ENCODE measurements around the gene PLPP1. TPM values are rescaled to one million over a fixed set of nuclear protein-coding genes. Genes with fewer than 3 reads are reported as not detected.

The PLPP1 gene
- total and polyA plus RNA-seq, 8 donors: 56.2 to 93.6 (median 85.1) TPM

DNA sequence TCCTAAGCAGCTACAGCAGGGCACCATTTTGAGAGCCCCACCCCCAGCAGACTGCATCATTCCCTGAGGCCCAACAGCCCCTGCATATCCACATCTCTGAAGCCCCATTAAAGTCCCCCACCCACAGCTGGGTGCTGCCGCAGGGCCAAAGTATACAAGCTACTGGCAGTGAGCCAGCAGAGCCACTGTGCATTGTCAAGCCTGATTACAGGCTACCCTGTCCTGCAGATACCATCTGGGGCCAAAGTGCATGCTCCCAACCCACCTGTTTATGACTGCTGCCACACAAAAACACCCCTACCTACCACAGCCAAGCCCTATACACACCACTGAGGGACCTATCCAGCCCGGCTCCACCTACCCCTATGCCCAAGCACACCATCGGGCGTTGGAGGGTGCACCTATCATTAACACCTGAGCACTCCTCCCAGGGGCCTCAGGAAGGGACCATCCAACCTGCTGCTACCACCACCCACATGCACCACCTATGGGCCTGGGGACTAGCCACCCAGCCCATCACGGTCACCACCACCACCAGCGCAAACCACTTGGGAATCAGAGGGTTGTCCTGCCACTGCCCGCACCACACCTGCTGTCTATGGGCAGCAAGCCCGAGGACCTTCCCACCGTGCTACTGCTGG is 105.0 kb downstream of the PLPP1 start:
- Histone ChIP-seq H3K9me3 (peaks cover 0 to 10% of the 10 kb centered on the region in 2 donors), H3K27ac (no peak overlapping the region), H3K27me3 (no peaks in the 10 kb centered on the region), H3K36me3 (peaks cover 0 to 50% of the 10 kb centered on the region in 2 donors), H3K4me1 (peaks cover 0 to 7% of the 10 kb centered on the region in 2 donors), H3K4me3 (no peak overlapping the region)
- ATAC-seq: no peak
- DNase-seq: no peak
- intact Hi-C loops (cut with DNase I): no loop called here
- TF ChIP-seq CTCF (IDR thresholded peaks at IDR 0.05): no peak

DNA sequence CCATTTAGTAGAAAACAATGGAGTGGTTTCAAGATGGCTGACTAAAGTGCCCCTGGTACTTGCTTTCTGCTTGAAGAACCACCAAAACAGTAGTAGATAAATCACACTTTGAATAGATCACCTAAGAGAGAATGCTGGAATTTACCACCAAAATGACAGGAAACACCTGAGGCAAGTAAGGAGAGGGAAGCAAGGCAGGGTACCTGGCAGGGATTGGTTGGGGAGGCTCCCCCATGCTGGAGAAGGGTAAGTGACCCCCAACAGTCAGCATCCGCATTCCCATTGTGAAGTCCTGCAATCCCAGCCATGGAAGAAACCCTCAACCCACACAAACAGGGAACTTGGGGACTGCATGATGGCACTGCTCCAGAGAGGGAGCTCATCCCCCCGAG is 105.5 kb downstream of the PLPP1 start:
- Histone ChIP-seq H3K27me3 (no peaks in the 10 kb centered on the region), H3K4me3 (no peak overlapping the region), H3K36me3 (peaks cover 0 to 55% of the 10 kb centered on the region in 2 donors), H3K4me1 (peaks cover 0 to 7% of the 10 kb centered on the region in 2 donors), H3K9me3 (peaks cover 0 to 10% of the 10 kb centered on the region in 2 donors), H3K27ac (no peak overlapping the region)
- no peak for TF ChIP-seq CTCF (IDR thresholded peaks at IDR 0.05)
- DNase-seq (no peak), ATAC-seq (no peak)
- intact Hi-C loops (cut with DNase I): no loop called here

- TF ChIP-seq CTCF (IDR thresholded peaks at IDR 0.05): no peak
- ATAC-seq (peak; percentile 73), DNase-seq (peak in 1 of 4 donors; percentile 29)
- H3K4me1 ChIP-seq: peaks cover 0 to 7% of the 10 kb centered on the region in 2 donors
- H3K36me3 ChIP-seq: peaks cover 0 to 76% of the 10 kb centered on the region in 2 donors
- peaks cover 0 to 5% of the 10 kb centered on the region in 2 donors for H3K9me3 ChIP-seq
- no peak overlapping the region for H3K27ac ChIP-seq
- no peaks in the 10 kb centered on the region for H3K27me3 ChIP-seq
- intact Hi-C loops (cut with DNase I): no loop called here
- H3K4me3 ChIP-seq: no peak overlapping the region
Measured at GRCh38 chr5:55427157-55427556, 107.6 kb downstream of the PLPP1 start.

GRCh38 chr5:55426455-55426854 is 108.3 kb downstream of the PLPP1 start:
- Histone ChIP-seq H3K36me3 (peaks cover 0 to 78% of the 10 kb centered on the region in 2 donors), H3K4me3 (no peak overlapping the region), H3K9me3 (peaks cover 0 to 3% of the 10 kb centered on the region in 2 donors), H3K27ac (no peak overlapping the region), H3K4me1 (peaks cover 0 to 7% of the 10 kb centered on the region in 2 donors), H3K27me3 (no peaks in the 10 kb centered on the region)
- DNase-seq (no peak), ATAC-seq (no peak)
- intact Hi-C loops (cut with DNase I): no loop called here
- TF ChIP-seq CTCF (IDR thresholded peaks at IDR 0.05): no peak

DNA sequence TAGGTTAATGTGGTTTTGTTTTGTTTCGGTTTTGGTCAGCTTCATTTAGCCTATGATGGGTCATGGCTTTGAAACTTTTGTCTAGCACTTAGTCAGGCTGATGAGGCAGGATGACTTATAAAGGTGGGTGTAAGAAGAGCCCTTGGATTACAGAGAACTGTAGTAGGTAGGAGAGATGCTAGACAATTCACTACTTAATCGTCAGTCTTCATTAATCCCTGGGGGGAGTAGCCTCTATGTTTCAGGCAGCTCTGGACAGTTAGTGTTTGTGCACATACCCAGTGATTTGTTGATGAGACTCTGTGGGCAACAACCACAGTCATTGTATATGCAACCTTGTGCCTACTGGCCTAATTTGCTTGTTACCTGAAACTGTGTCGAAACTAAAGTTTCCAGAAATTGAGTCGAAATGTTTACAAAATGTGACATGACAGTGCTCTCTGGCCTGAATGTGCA is 113.7 kb downstream of the PLPP1 start:
- no peaks in the 10 kb centered on the region for H3K9me3 ChIP-seq
- no peak for ATAC-seq
- peaks cover 0 to 13% of the 10 kb centered on the region in 2 donors for H3K4me1 ChIP-seq
- no peaks in the 10 kb centered on the region for H3K27me3 ChIP-seq
- TF ChIP-seq CTCF (IDR thresholded peaks at IDR 0.05): no peak
- intact Hi-C loops (cut with DNase I): no loop called here
- no peak overlapping the region for H3K27ac ChIP-seq
- H3K4me3 ChIP-seq: no peak overlapping the region
- DNase-seq: no peak
- peaks cover 0 to 55% of the 10 kb centered on the region in 2 donors for H3K36me3 ChIP-seq

Data from left lung (tissue), 10 donors.